Heart right ventricle (tissue), 16 donors: ENCODE data around the gene MYLK. TPM values are rescaled to one million over a fixed set of nuclear protein-coding genes. Genes with fewer than 3 reads are reported as not detected.
"Not testable (repeated sequence)": the region's sequence is repeated elsewhere in the genome, so short reads cannot be mapped to it uniquely, and the experiment has no call there.

ENCODE experiments used
- ATAC-seq, 8 donors: fragments of 200-7000 bp; cut with Tn5 transposase; one replicate each; pipeline ENCODE4 v1.9.1; 2020; ENCODE audit warnings: mild to moderate bottlenecking in 8 of 8, moderate library complexity in 8 of 8, moderate number of reproducible peaks in 1 of 8
- DNase-seq, 2 donors: peaks; one replicate each; pipeline ENCODE4 v3.0.0-alpha.2; 2020
- H3K27ac ChIP-seq, 10 donors: fragments of 200-600 bp; sonication (generic) in 2 of 10; one replicate each; pipeline versions ENCODE4 v1.5.0 to v1.8.0; 2020 to 2022; ENCODE audit warnings: mild to moderate bottlenecking in 3 of 10
- H3K27me3 ChIP-seq, 7 donors: fragments of 200-600 bp; one replicate each; pipeline ENCODE4 v1.8.0; 2021 to 2022; ENCODE audit warnings: mild to moderate bottlenecking in 2 of 7
- H3K36me3 ChIP-seq, 9 donors: fragments of 200-600 bp; sonication (generic) in 1 of 9; one replicate each; pipeline versions ENCODE4 v1.5.0 to v1.8.0; 2020 to 2022; ENCODE audit warnings: mild to moderate bottlenecking in 2 of 9
- H3K4me1 ChIP-seq, 9 donors: fragments of 200-600 bp; sonication (generic) in 1 of 9; one replicate each; pipeline versions ENCODE4 v1.5.0 to v1.8.0; 2020 to 2022; ENCODE audit warnings: mild to moderate bottlenecking in 4 of 9
- H3K4me3 ChIP-seq, 10 donors: fragments of 200-600 bp; sonication (generic) in 2 of 10; one replicate each; pipeline versions ENCODE4 v1.5.0 to v1.8.0; 2020 to 2022; ENCODE audit warnings: mild to moderate bottlenecking in 7 of 10, moderate library complexity in 2 of 10
- H3K9me3 ChIP-seq, 11 donors: fragments of 200-600 bp in 10 of 11; sonication (generic) in 2 of 11; one replicate each; pipeline versions ENCODE4 v1.5.0 to v1.8.0; 2013 to 2022; ENCODE audit warnings: mild to moderate bottlenecking in 2 of 11, control low read depth in 1 of 11, moderate library complexity in 1 of 11
- CTCF ChIP-seq, 9 donors: fragments of 200-600 bp; sonication (generic) in 2 of 9; IDR thresholded peaks; one replicate each; pipeline versions ENCODE4 v1.5.0 to v1.8.0; 2021 to 2022; ENCODE audit warnings: antibody characterized with exemption in 9 of 9, mild to moderate bottlenecking in 5 of 9, moderate library complexity in 1 of 9
- WGBS, 2 donors: extraction: QIAGEN DNeasy Blood & Tissue Kit; methylation state at CpG; one replicate each; pipeline ENCODE4 v1.1.7; 2013; ENCODE audit warnings: inconsistent platforms in 1 of 2; 5-methylcytosine and 5-hydroxymethylcytosine counted together
- intact Hi-C, 10 donors: fragments of 100-400 bp; cut with DNase I; formaldehyde crosslinking; loops; one replicate each; pipeline versions ENCODE4 v1.11.1 to v1.14.2; 2022
- polyA plus RNA-seq, 2 donors: library from polyadenylated mRNA; stranded (reverse); fragments of 200-250 nt; gene quantifications; one replicate each; pipeline ENCODE4 v1.2.3, GENCODE V29; 2013
- total RNA-seq, 10 donors: library from RNA; stranded (reverse); fragmentation: NEBNext Ultra II Directional in 3 of 10; extraction: Animal tissue kit (Norgen Biotek cat#: 25700) in 3 of 10; gene quantifications; one replicate each; pipeline versions ENCODE4 v1.2.1 to v1.2.4, GENCODE V29; 2021 to 2023
- donor health status: Arrhythmogenic right ventricular cardiomyopathy.
- donor health status: ischemic (EF 13 %, LVEDD 7.1; RV severe dilation, severe dysfunction).
- donor health status: healthy with polysubstance abuse.
- donor health status: DM: no; HTN: yes; CAD: no.
- donor health status: DM: no; HTN: no; CAD: no.
- donor health status: ischemic (EF 25% LVEDD 6.9; RV normal size, moderate dysfunction).
- donor health status: ischemic (EF 25% LVEDD 5.7; RV mildly dilated, moderate dysfunction).
- donor health status: healthy.
- donor health status: DM: yes; HTN: yes; CAD: no.
- donor health status: Ischemic cardiomyopathy.
- donor health status: ischemic (EF 35%, LVEDD 5.7; RV mildly dilated, moderate dysfunction).
- donor health status: nonischemic (EF 11% LVEDD 7.7; RV severe dilation, severe dysfunction).
- donor health status: DM: yes; HTN: yes; CAD: no.
- donor health status: PGD.
- donor health status: ischemic (EF 29% LVEDD 5.4; RV normal size, mild dysfunction).
- donor health status: nonischemic (EF 23%, LVEDD 6.1; RV moderate dilation, normal function).

MYLK gene
- total and polyA plus RNA-seq, 12 donors, result 5.6 to 20.6 (median 11.6) TPM

- no peak for TF ChIP-seq CTCF (IDR thresholded peaks at IDR 0.05)
- H3K27me3 ChIP-seq, result no peaks in the 10 kb centered on the region
- H3K9me3 ChIP-seq, result no peaks in the 10 kb centered on the region
- ATAC-seq, result no peak
- no peak overlapping the region for H3K27ac ChIP-seq
- H3K4me1 ChIP-seq, result peaks cover 3 to 33% (median 23%) of the 10 kb centered on the region in 9 donors
- intact Hi-C loops, result loop anchor here in 5 of 10 donors (1.0 to 5.0 kb wide), 3 partner anchors 70 to 71 kb away; no protein-coding TSS in a partner anchor
- H3K4me3 ChIP-seq, result no peak overlapping the region
- no peak for DNase-seq
- no peaks in the 10 kb centered on the region for H3K36me3 ChIP-seq
- WGBS, 2 donors, result 58 to 65% methylated on average over 4 of the region's 4 CpGs
Measured at GRCh38 chr3:123723070-123723469, 161.1 kb downstream of the MYLK start.

GRCh38 chr3:123722456-123722855 is 161.7 kb downstream of the MYLK start:
- DNase-seq, result no peak
- no peaks in the 10 kb centered on the region for H3K9me3 ChIP-seq
- no peak for ATAC-seq
- no peak overlapping the region for H3K27ac ChIP-seq
- peaks cover 3 to 33% (median 23%) of the 10 kb centered on the region in 9 donors for H3K4me1 ChIP-seq
- no peak for TF ChIP-seq CTCF (IDR thresholded peaks at IDR 0.05)
- H3K4me3 ChIP-seq, result no peak overlapping the region
- H3K27me3 ChIP-seq, result no peaks in the 10 kb centered on the region
- WGBS, 2 donors, result 56 to 67% methylated on average over 5 of the region's 5 CpGs
- intact Hi-C loops, result loop anchor here in 4 of 10 donors (2.0 to 5.0 kb wide), 2 partner anchors 70 kb away; no protein-coding TSS in a partner anchor
- H3K36me3 ChIP-seq, result no peaks in the 10 kb centered on the region

GRCh38 chr3:123722021-123722420 is 162.1 kb downstream of the MYLK start:
- Histone ChIP-seq H3K9me3 (no peaks in the 10 kb centered on the region), H3K27me3 (no peaks in the 10 kb centered on the region), H3K36me3 (no peaks in the 10 kb centered on the region), H3K4me3 (no peak overlapping the region), H3K4me1 (peaks cover 3 to 33% (median 23%) of the 10 kb centered on the region in 9 donors), H3K27ac (no peak overlapping the region)
- no peak for TF ChIP-seq CTCF (IDR thresholded peaks at IDR 0.05)
- no peak for ATAC-seq
- no peak for DNase-seq
- 85% methylated on average over 10 of the region's 10 CpGs for WGBS, 2 donors
- intact Hi-C loops, result loop anchor here in 4 of 10 donors (2.0 to 5.0 kb wide), 2 partner anchors 69 to 70 kb away; no protein-coding TSS in a partner anchor

GRCh38 chr3:123721095-123721689 is 162.9 kb downstream of the MYLK start:
- H3K27ac ChIP-seq, DNase-seq: not testable (repeated sequence)

GRCh38 chr3:123720638-123721037 is 163.5 kb downstream of the MYLK start:
- peak overlapping the region in 4 of 10 donors; percentile 35 to 68 (median 56) for H3K27ac ChIP-seq
- no peak for TF ChIP-seq CTCF (IDR thresholded peaks at IDR 0.05)
- peaks cover 3 to 33% (median 23%) of the 10 kb centered on the region in 9 donors for H3K4me1 ChIP-seq
- no peaks in the 10 kb centered on the region for H3K27me3 ChIP-seq
- intact Hi-C loops, result loop anchor here in 4 of 10 donors (1.0 to 5.0 kb wide), 3 partner anchors 68 kb away; no protein-coding TSS in a partner anchor
- 53 to 57% methylated on average over 6 of the region's 6 CpGs for WGBS, 2 donors
- peak in 4 of 8 donors; percentile 5 to 17 (median 11) for ATAC-seq
- H3K4me3 ChIP-seq, result no peak overlapping the region
- H3K36me3 ChIP-seq, result no peaks in the 10 kb centered on the region
- H3K9me3 ChIP-seq, result no peaks in the 10 kb centered on the region
- DNase-seq, result no peak

More at GRCh38 chr3:123721095-123721689, 162.9 kb downstream of the MYLK start:
- not testable (repeated sequence) for H3K9me3 ChIP-seq, H3K4me3 ChIP-seq, H3K36me3 ChIP-seq, H3K27me3 ChIP-seq, ATAC-seq
- peaks cover 3 to 33% (median 23%) of the 10 kb centered on the region in 9 donors for H3K4me1 ChIP-seq
- WGBS, 2 donors, result 72 to 83% methylated on average over 9 of the region's 10 CpGs
- intact Hi-C loops, result loop anchor here in 3 of 10 donors (2.0 to 5.0 kb wide), 2 partner anchors 68 to 69 kb away; no protein-coding TSS in a partner anchor
